Activated CD4-positive, alpha-beta memory T cell treated with anti-CD3 and anti-CD28 coated beads for 36 hours (primary cell): ENCODE results near the gene ENTPD8. TPM values are rescaled to one million over a fixed set of nuclear protein-coding genes. Genes with fewer than 3 reads are reported as not detected.
"Not testable (repeated sequence)": the region's sequence is repeated elsewhere in the genome, so short reads cannot be mapped to it uniquely, and the experiment has no call there.

Experiments used
- CTCF ChIA-PET: fragments of 350-600 bp; sonication (Branson Sonifier 250); formaldehyde crosslinking; loops from one replicate; lab custom pipeline; 2021; ENCODE audit warnings: antibody characterized with exemption, inconsistent platforms; lab: Charles Lee
- POLR2A ChIA-PET: fragments of 350-600 bp; sonication (Branson Sonifier 250); formaldehyde crosslinking; loops from one replicate; lab custom pipeline; 2021; ENCODE audit warnings: antibody characterized with exemption; lab: Charles Lee
- DNase-seq: peaks from one replicate; pipeline ENCODE4 v3.0.0-alpha.2; 2020
- H3K27ac Mint-ChIP-seq: one replicate; pipeline ENCODE4 v1.8.0; 2021; ENCODE audit warnings: mixed read lengths
- H3K27me3 Mint-ChIP-seq: one replicate; pipeline ENCODE4 v1.8.0; 2021; ENCODE audit warnings: mixed read lengths
- H3K36me3 Mint-ChIP-seq: one replicate; pipeline ENCODE4 v1.8.0; 2021; ENCODE audit warnings: mixed read lengths
- H3K4me1 Mint-ChIP-seq: one replicate; pipeline ENCODE4 v1.8.0; 2021; ENCODE audit warnings: low read depth, mixed read lengths
- H3K4me3 Mint-ChIP-seq: one replicate; pipeline ENCODE4 v1.8.0; 2021; ENCODE audit warnings: mild to moderate bottlenecking, mixed read lengths
- H3K9me3 Mint-ChIP-seq: one replicate; pipeline ENCODE4 v1.8.0; 2021; ENCODE audit warnings: mixed read lengths
- intact Hi-C: fragments of 100-400 bp; cut with micrococcal nuclease; formaldehyde crosslinking; loops from one replicate; pipeline ENCODE4 v1.15.1; 2023
- microRNA-seq: library from miRNA; unstranded; fragments of <30 nt; microRNA quantifications from one replicate; pipeline ENCODE4 v1.2.0, GENCODE V29; 2022; ENCODE audit warnings: borderline number of aligned reads, borderline microRNAs expressed, borderline replicate concordance
- total RNA-seq, 2 experiments: library from RNA; stranded (reverse); gene quantifications; one replicate each; pipeline ENCODE4 v1.2.3, GENCODE V29; 2021

The ENTPD8 gene
- total RNA-seq, 2 experiments from 2014 or later: not detected

- peak; percentile 54 for DNase-seq
- Mint-ChIP-seq H3K36me3 (no peaks in the 10 kb centered on the region), H3K4me3 (no peak overlapping the region), H3K27me3 (no peaks in the 10 kb centered on the region), H3K9me3 (no peaks in the 10 kb centered on the region), H3K4me1 (peaks cover 6% of the 10 kb centered on the region), H3K27ac (peak overlapping the region; percentile 42)
- intact Hi-C loops: no loop called here
- CTCF ChIA-PET: interaction anchor here (0.8 to 1.3 kb wide), 3 partner anchors 36 to 147 kb away, joined by 3 to 4 read pairs (median 3); partner anchors contain the start of genes EXD3 and NOXA1
- POLR2A ChIA-PET: interaction anchor here (0.6 to 1.4 kb wide), 2 partner anchors 13 to 302 kb away, joined by 3 read pairs; no protein-coding TSS in a partner anchor
Observed at GRCh38 chr9:137387114-137387890, 53.9 kb downstream of the ENTPD8 start.

GRCh38 chr9:137386507-137387113, 54.5 kb downstream of the ENTPD8 start:
- H3K27me3 Mint-ChIP-seq, DNase-seq, H3K9me3 Mint-ChIP-seq, H3K36me3 Mint-ChIP-seq, intact Hi-C loops, H3K27ac Mint-ChIP-seq, H3K4me3 Mint-ChIP-seq, H3K4me1 Mint-ChIP-seq: not testable (repeated sequence)
- ChIA-PET CTCF (interaction anchor here (0.8 kb wide), 1 partner anchor 36 kb away, joined by 3 read pairs; the partner anchor contains the start of genes EXD3 and NOXA1), POLR2A (interaction anchor here (1.4 kb wide), 1 partner anchor 302 kb away, joined by 3 read pairs; no protein-coding TSS in a partner anchor)

- Mint-ChIP-seq H3K9me3 (no peaks in the 10 kb centered on the region), H3K4me1 (peaks cover 6% of the 10 kb centered on the region), H3K27ac (no peak overlapping the region), H3K27me3 (no peaks in the 10 kb centered on the region), H3K36me3 (no peaks in the 10 kb centered on the region), H3K4me3 (no peak overlapping the region)
- ChIA-PET POLR2A (no interaction called here), CTCF (no interaction called here)
- no peak for DNase-seq
- intact Hi-C loops: no loop called here
Observed at GRCh38 chr9:137385061-137385655, 56.0 kb downstream of the ENTPD8 start.

Small RNA genes lying within 50 kb of the gene (microRNA-seq; reads per million reads assigned to microRNA genes)
- 2.4 reads per million for gene MIR7114

Other genes starting within 250 kb of the ENTPD8 start
- 1 to 10 TPM; 6.1 to 6.7 TPM for gene TPRN, start 240.6 kb downstream of the ENTPD8 start, total RNA-seq
- gene TMEM203, start 235.7 kb downstream of the ENTPD8 start, total RNA-seq: 10 to 100 TPM; 30.0 to 31.1 TPM
- 10 to 100 TPM; 29.4 to 31.3 TPM for gene NDOR1, start 235.7 kb downstream of the ENTPD8 start, total RNA-seq
- 1 to 10 TPM; 3.4 to 4.4 TPM for gene RNF208, start 219.1 kb downstream of the ENTPD8 start, total RNA-seq
- under 1 TPM; 0.21 to 0.70 TPM for gene CYSRT1, start 216.2 kb downstream of the ENTPD8 start, total RNA-seq
- gene RNF224, start 213.9 kb downstream of the ENTPD8 start, total RNA-seq: not detected
- gene SLC34A3, start 210.5 kb downstream of the ENTPD8 start, total RNA-seq: not detected
- 100 to 1,000 TPM; 320 to 325 TPM for gene TUBB4B, start 200.1 kb downstream of the ENTPD8 start, total RNA-seq
- not detected for gene STPG3, start 190.1 kb downstream of the ENTPD8 start, total RNA-seq
- 10 to 100 TPM; 57.2 to 57.9 TPM for gene NELFB, start 186.0 kb downstream of the ENTPD8 start, total RNA-seq
- gene TOR4A, start 163.6 kb downstream of the ENTPD8 start, total RNA-seq: 1 to 10 TPM; 6.6 to 6.8 TPM
- gene NRARP, start 139.1 kb downstream of the ENTPD8 start, total RNA-seq: 1 to 10 TPM in 1 of 2 experiments, under 1 TPM in 1; 0.82 to 1.1 TPM
- 10 to 100 TPM; 13.5 to 13.6 TPM for gene EXD3, start 18.2 kb downstream of the ENTPD8 start, total RNA-seq
- 1 to 10 TPM; 1.1 TPM for gene NOXA1, start 18.0 kb downstream of the ENTPD8 start, total RNA-seq
- gene NSMF, start 18.0 kb upstream of the ENTPD8 start, total RNA-seq: 10 to 100 TPM; 29.9 to 31.6 TPM
- gene PNPLA7, start 109.0 kb upstream of the ENTPD8 start, total RNA-seq: 1 to 10 TPM; 3.1 to 4.0 TPM
- 10 to 100 TPM; 48.0 to 48.8 TPM for gene MRPL41, start 110.5 kb upstream of the ENTPD8 start, total RNA-seq
- 10 to 100 TPM; 26.6 to 30.3 TPM for gene DPH7, start 137.6 kb upstream of the ENTPD8 start, total RNA-seq
- 10 to 100 TPM; 39.7 to 42.6 TPM for gene ZMYND19, start 149.2 kb upstream of the ENTPD8 start, total RNA-seq
- gene ARRDC1, start 164.3 kb upstream of the ENTPD8 start, total RNA-seq: 10 to 100 TPM; 38.2 to 40.5 TPM
- gene EHMT1, start 177.6 kb upstream of the ENTPD8 start, total RNA-seq: 10 to 100 TPM; 66.0 to 70.8 TPM